HG02885 (cell line): ENCODE measurements around the gene HSPA1A.

Source experiments
- ATAC-seq: cut with Tn5 transposase; IDR thresholded peaks from one replicate; pipeline ENCODE4 v1.9.1; 2021; ENCODE audit warnings: mild to moderate bottlenecking; ENCODE audit not compliant: unreplicated experiment, poor library complexity

HSPA1A gene

DNA sequence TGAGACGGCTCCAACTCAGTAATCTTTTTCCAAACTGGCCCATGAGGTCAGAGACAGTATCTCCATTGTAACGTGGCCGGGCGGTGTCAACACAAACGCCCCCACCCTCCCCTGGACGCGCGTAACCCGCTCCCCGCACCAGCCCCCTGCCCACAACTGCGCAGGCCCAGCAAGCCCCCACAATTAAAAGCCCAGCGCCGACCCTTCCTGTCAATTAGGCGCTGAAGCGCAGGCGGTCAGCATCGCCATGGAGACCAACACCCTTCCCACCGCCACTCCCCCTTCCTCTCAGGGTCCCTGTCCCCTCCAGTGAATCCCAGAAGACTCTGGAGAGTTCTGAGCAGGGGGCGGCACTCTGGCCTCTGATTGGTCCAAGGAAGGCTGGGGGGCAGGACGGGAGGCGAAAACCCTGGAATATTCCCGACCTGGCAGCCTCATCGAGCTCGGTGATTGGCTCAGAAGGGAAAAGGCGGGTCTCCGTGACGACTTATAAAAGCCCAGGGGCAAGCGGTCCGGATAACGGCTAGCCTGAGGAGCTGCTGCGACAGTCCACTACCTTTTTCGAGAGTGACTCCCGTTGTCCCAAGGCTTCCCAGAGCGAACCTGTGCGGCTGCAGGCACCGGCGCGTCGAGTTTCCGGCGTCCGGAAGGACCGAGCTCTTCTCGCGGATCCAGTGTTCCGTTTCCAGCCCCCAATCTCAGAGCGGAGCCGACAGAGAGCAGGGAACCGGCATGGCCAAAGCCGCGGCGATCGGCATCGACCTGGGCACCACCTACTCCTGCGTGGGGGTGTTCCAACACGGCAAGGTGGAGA, at the start of gene HSPA1A, which contains the start of gene HSPA1L:
HSPA1A (plus strand) TSS at position 519 of the 814 bp plus-strand sequence; CDS start at position 733, 214 bp downstream.
HSPA1L (minus strand) TSS at position 259 of the 814 bp plus-strand sequence. CDS start 3,311 bp downstream, outside the sequence.
- ATAC-seq, result peak; percentile 44

DNA sequence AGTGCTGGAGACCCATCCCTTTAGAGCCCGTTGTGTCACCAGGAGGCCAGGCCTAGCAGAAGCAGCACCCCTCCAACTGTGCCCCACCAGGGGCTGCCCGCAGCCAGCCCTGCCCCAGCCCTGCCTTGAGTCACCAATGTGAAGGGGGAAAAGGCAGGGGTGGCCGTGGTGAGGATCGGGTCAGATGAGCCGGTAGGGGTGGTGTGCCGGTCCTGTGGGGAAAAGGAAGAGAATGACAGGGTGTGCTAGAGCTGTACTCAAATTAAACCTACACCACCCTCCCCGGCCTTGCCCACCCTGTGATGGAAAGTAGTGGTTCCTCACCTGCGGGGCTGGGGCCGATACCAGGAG, 49.8 kb upstream of the HSPA1A start:
- ATAC-seq, result no peak

DNA sequence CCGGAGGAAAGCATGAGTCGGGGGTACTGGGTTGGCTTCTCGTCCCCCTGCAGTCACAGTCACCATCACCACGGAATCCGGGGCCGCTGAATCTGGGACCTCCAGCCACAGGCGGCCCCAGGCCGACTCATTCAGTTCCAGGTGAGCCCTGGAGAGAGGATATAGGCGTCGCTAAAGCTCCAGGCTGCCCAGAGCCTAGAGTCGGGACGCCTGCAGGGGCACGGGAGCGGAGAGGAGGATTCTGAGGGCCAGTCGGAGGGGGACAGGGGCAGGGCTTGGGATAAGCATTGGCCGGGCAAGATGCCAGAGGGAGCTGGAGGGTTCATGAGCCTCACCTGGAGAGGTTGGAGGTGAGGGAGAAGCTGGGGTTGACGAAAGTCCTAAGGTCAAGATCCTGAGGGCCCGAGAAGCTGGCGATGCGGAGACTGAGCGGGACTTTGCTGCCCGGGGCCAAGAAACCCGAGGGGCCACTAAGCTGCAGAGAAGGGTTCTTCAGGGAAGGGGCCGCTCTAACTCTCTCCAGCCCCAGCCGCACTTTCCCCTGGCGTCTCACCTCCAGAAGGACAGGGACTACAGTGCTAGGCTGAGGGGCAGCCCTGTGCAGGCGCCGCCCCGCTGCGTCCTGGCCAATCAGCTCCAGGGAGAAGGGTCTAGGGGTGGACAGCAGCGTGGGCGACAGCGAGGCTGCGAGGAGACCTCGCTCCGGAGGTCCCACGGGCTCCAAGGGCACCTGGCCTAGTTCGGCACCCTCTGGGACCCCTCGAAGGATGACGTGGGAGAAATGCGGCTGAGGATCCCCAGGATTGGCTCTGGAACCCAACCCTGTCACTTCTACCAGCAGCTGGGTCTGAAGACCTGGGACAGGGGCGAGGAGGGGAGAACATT, 49.2 kb upstream of the HSPA1A start:
- no peak for ATAC-seq

DNA sequence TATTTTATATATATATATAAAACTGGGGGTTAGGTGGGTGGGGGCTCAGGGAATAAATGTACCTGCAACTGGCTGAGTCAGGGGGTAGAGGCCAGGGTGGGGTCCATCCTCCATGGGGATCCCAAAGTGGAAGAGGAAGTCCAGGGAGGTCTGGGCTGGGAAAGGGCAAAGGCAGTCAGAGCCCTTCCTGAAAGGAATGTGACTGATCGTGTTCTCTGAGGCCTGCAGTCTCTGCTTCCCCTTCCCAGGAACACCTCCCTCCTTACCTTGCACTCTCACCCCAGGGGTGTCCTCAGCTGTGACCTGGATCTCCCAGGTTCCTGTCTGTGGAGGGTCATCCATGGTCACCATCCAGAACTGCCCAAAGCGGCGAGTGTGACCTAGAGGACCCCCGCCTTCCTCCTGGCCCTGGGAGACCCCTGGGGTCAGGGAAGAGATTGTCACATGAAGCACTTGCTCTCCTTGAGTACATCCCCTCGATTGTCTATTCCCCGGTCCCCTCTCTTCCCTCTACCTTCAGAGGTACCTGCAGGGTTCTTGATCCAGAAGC, 48.2 kb upstream of the HSPA1A start:
- no peak for ATAC-seq

GRCh38 chr6:31768363-31769257, 46.7 kb upstream of the HSPA1A start:
- ATAC-seq, result no peak

DNA sequence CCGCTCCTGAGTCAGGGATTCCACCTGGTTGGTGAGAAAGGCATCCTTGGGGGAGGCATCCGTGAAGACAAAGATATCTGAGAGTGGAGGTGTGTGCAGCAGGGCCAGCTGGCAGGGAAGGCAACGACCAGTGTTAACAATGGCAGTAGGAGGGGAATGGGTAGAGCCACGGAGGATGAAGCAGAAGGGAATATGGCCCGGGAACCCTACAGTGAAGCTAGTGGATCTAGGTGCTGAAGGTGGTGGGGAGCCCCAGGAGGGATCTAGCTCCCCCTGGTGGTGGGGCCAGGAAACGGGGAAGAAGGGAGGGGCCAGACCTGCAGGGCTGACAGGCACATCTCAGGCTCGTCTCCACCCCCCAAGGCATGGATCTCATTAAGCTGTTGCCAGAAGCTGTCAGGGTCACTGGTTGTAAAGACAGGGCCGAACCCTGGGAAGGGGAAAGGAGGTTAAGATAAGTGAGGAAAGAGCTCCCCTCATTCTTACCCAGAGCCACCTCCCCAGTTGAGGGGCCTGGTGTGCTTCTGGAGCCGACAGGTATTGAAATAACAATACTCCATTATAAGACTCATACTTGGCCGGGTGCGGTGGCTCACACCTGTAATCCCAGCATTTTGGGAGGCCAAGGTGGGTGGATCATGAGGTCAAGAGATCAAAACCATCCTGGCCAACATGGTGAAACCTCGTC, 45.5 kb upstream of the HSPA1A start:
- peak; percentile 42 for ATAC-seq

DNA sequence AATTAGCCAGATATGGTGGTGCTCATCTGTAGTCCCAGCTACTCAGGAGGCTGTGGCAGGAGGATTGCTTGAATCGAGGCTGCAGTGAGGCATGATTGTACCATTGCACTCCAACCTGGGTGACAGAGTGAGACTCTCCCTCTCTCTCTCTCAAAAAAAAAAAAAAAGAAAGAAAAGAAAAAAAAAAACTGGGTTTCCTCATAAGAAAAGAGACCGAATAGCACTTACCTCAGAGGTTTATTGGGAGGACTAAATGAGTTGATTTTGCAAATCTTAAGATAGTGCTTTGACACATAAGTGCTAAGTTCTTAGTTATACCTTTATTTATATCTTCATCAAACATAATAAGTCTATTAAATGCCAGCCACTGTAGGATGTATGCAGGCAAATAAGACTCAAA, 44.5 kb upstream of the HSPA1A start:
- no peak for ATAC-seq

GRCh38 chr6:31771992-31772358, 43.4 kb upstream of the HSPA1A start:
- ATAC-seq, result no peak

GRCh38 chr6:31775184-31775583, 40.2 kb upstream of the HSPA1A start:
- ATAC-seq, result no peak

GRCh38 chr6:31775633-31776484, 39.5 kb upstream of the HSPA1A start:
- ATAC-seq, result no peak

- ATAC-seq, result no peak
These were observed 38.8 kb upstream of the HSPA1A start for GRCh38 chr6:31776485-31776988.

DNA sequence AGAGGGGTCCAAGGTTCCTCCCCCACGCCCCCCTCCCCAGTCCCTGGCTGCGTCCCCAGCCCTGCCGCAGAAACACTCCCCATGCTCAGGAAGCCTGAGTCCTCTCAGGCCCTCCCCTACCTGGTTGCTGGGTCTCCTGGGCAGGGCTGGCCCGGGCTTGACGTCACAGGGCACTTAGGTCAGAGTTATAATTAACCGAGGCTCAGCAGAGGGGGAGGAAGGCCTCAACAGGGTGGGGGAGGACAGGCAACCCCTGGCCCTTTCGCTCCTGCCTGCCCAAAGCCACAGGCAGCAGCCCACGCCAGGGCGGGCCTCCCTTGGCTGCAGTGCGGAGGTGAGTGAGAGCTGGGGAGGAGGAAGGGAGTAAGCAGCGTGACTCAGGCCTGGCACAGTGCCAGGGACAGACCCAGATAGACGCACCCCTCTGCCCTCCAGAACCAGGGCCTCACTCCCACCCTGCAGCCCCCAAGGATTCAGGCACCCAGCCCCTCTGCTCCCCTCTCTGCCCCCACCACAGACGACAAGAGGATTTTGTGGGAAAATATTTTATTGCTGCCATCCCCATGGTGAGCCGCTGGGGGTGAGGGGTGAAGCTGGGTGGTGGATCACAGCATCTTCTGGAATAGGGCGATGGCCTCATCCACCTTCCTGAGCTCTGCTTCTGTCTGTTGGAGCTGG, 38.2 kb upstream of the HSPA1A start, which contains the start of gene VWA7:
VWA7 (minus strand) TSS at position 340 of the 678 bp plus-strand sequence. CDS start 549 bp downstream, outside the sequence.
- ATAC-seq, result peak; percentile 81

GRCh38 chr6:31777667-31778050, 37.7 kb upstream of the HSPA1A start:
- ATAC-seq, result no peak

- ATAC-seq, result no peak
These were observed 37.1 kb upstream of the HSPA1A start for GRCh38 chr6:31778193-31778592.

DNA sequence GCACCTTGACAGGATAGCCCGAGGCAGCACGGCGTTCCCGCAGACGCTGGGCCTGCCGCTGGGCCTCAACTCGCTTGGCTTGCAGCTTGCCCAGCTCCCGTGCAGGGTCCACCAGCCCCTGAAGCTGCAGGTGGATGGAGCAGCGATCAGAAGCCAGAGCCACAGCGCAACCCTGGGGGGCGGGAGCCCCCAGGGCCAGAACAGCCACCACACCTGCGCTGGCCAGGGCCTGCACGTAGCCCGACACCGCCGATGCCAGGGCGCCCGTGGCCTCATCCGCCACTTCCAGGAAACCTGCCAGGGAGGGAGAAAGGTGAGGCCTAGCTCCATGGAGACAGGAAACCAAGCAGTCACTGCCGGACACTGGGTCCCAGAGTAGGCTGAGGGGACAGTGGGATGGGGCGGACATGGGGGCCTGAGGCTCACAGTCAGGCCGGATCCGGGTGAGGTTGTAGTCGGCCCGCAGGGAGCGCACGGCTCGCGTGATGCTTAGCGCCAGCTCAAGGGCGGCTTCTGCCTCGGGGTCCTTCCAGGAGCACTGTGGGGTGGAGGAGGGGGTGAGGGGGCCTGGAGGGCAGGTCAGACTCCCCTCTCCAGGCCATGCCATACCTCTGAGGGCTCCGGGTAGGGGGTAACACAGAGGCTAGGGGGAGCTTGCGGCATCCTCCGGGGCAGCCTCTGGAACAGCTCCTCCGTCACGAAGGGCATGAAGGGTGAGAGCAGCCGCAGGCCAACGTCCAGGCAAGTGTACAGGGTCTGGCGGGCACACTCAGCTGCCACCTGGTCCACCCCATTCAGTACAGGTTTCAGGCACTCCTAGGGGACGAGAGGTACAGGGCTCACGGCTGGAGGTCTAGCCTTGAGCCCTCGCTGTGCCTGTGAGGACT, 36.1 kb upstream of the HSPA1A start:
- ATAC-seq, result no peak

DNA sequence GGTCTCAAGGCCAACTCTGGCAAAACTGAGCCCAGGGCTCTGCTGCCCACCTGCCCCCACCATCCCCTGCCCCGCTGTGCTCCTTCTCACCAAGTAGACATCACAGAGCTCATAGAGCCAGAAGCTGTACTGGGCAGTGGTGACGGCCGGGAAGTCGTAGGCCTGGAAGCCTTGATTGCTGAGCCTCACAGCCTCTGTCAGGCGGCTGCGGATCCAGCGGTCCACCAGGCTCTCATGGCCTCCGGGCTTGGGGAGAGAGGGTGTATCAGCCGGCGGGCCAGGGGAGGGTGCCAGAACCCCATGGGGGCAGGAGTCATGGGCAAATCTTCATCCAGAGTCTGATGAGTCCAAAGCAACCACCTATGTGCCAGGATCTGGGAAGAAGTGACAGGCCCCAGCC, 35.4 kb upstream of the HSPA1A start:
- no peak for ATAC-seq
